GM20000 (cell line): ENCODE data around the gene CCNJ.

ENCODE experiments used
- DNase-seq: peaks from one replicate; pipeline ENCODE4 v3.0.0; 2012; ENCODE audit warnings: low spot score
- CTCF ChIP-seq: IDR thresholded peaks from 2 replicates; pipeline ENCODE4 v1.5.1; 2012; ENCODE audit warnings: mild to moderate bottlenecking, control low read depth; ENCODE audit errors: extremely low read depth, missing control alignments

CCNJ gene

GRCh38 chr10:96072674-96073073 is 29.3 kb downstream of the CCNJ start:
- DNase-seq, result no peak
- no peak for TF ChIP-seq CTCF

- no peak for TF ChIP-seq CTCF
- no peak for DNase-seq
Observed at GRCh38 chr10:96073722-96074121, 30.3 kb downstream of the CCNJ start.

DNA sequence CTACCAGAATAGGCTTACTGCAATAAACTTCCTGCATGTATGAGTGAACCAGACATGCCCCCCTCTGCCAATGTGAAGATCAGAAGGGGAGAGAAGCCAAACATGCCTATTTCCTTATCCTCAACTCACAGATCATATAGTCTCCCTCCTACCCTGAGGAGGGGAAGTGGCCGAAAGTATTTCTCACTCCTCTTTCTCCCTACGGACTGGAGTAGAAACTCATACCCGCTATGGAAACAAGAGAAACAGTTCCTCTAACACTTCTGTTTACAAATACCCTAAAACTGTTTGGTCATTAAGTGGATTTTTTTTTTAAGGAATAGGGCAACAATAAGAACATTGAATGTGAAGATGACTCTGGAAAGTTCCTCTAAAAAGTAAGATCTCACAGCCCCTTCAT is 31.4 kb downstream of the CCNJ start:
- TF ChIP-seq CTCF, result no peak
- DNase-seq, result no peak

DNA sequence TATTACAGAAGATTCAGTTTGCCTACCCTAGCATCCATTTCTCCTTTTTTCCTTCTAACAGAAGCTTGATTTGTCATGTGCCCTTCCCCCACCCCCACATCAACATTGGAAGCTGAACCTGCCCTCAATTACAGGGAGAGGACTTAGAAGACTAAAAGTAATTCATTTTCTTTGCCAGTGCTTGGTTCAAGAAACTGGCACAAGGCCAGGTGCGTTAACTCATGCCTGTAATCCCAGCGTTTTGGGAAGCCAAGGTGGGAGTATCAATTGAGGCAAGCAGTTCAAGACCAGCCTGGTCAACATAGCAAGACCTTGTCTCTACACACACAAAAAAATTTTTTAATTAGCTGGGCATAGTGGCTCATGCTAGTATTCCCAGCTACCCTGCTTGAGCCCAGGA is 32.6 kb downstream of the CCNJ start:
- no peak for TF ChIP-seq CTCF
- no peak for DNase-seq

DNA sequence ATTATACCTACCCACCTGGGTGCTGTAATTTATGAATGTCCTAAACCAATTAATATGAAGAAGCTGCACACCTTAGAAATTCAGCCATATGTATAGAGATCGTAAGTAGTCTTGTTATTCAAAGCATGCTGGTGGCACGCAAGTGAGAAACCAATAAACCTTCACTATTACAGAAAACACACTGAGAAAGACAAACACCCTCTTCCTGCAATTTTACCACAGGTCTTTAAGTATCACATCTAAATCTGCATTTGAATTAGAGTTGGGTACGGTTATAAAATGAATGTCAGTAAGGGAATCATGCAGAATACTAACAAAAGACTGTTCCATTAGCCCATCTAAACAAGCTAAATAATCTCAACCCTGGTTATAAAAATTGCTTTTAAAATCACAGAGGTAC is 33.8 kb downstream of the CCNJ start:
- TF ChIP-seq CTCF, result no peak
- no peak for DNase-seq

GRCh38 chr10:96082153-96082552 is 38.8 kb downstream of the CCNJ start:
- TF ChIP-seq CTCF, result no peak
- DNase-seq, result no peak

DNA sequence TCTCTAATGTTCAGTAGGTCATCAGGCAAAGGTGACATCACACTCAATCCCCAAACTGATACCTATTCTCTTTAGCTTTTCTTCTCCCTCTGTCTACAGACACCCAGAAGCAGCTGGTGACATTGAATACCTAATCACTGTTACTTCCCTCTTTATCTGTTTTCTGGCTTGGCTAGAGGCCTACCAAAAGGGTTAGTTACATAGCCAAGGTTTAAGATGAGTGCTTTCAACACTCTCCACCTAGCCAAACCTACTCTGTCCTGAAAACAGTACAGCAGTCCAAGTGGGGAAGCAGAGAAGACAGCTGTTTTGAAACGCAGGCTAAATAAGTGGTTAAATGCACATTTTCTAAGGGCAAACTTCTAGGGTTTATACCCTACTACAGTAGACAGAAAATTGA is 39.4 kb downstream of the CCNJ start:
- DNase-seq, result no peak
- no peak for TF ChIP-seq CTCF
